Smooth muscle cell of the brain vasculature (primary cell): ENCODE data around the gene OR52J3.
"Not testable (repeated sequence)": the region's sequence is repeated elsewhere in the genome, so short reads cannot be mapped to it uniquely, and the experiment has no call there.

Source experiments
- DNase-seq: peaks from one replicate; pipeline ENCODE4 v3.0.0-alpha.2; 2012; ENCODE audit warnings: low read depth, low spot score

The OR52J3 gene

DNA sequence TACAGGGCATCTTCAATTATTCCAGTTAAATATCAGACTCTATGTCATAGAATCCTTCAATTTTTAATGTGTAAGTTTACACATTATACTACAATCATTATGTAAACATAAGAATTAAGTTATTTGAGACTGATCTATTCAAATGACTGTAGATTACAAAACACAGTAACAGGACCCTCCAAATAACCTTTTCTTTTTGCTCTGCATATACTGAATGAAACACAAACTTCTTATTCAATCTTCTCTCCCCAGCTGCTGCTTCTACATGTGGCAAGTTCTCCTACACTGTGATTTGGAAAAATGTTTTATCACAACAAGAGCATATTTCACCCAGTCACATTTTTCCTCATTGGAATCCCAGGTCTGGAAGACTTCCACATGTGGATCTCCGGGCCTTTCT is at the start of gene OR52J3:
Gene OR52J3 (plus strand): TSS at position 301 of the 400 bp plus-strand sequence. CDS start 0 bp downstream, at position 301.
- DNase-seq = no peak

DNA sequence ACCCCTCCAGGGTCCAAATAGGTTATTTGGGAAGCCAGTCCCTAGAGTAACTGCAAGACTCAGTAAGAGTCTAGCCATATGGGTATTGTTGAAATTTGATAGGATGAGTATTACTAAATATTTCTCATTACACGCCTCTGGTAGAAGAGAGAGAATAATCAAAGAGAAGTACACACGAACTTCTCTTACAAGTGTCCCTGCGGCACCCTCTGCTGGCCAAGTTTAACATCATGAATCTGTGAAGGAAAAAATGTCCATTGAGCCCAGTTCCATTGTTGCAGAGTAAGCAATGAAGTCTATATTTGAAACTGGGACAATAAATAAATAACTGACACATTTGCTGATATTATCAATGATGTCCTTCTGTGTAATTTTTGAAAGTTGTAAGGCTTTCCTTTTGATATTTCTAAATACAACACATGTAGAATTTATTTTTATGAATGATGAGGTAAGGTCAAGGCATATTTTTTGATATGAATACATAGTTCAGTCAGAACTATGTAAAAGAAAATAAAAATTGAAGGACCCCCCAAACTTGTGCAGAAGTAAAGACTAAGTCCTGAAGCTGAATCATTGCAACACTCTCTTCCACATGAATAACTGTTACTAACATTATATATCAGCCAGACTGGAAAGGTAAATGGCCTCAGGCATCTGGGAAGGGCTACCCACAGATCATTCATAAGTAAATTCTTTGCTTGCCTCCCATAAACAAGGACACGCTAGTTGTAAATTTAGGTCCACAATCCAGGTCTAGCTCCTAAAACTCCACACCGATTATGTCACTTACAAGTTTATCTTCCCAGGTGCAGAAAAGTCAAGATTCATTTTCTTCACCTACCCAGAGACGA is 41.7 kb upstream of the OR52J3 start:
- DNase-seq = peak; percentile 12

- DNase-seq = no peak
Measured at GRCh38 chr11:5007561-5007960, 38.8 kb upstream of the OR52J3 start.

GRCh38 chr11:5011254-5011653 is 35.1 kb upstream of the OR52J3 start:
- no peak for DNase-seq

- no peak for DNase-seq
Measured at GRCh38 chr11:5013012-5013411, 33.3 kb upstream of the OR52J3 start.

DNA sequence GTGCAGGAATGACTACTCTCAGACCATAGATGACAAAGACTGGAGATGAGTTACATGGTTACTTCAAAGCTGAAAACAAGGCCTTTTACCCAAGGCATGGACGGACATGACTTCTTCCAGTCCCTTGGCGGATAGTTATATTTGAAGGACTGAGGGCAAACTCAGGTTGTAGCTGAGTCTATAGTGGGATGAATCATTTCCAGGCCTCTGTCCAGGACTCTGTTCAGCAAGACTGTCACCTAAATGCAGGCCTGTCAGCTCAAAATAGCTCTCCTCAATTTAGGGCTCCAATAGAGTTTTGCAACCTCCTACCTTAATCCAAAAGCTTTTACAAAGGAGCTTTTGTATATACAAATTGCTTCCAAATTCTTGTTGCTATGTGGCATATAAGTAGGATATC is 24.3 kb upstream of the OR52J3 start:
- no peak for DNase-seq

DNA sequence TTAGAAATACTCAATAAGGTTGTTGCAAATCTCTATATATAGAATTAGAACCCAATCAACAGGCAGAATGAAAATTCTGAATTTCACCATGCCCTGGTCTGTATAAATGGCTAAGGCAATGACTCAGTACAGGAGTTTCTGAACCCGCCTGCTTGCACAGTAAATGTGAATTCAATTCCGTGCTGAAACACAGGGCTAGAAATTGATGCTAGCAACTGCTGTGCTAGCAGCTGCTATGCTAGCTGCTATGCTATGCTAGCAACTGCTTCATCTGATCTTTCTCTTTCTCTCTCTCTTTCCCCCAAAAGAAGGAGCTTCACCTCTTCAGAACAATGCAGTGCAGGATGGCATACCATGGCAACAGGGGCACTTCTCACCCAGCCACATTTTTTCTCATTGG is 9.7 kb upstream of the OR52J3 start:
- no peak for DNase-seq

GRCh38 chr11:5037926-5038325 is 8.4 kb upstream of the OR52J3 start:
- DNase-seq = no peak

GRCh38 chr11:5038341-5038740 is 8.0 kb upstream of the OR52J3 start:
- no peak for DNase-seq

DNA sequence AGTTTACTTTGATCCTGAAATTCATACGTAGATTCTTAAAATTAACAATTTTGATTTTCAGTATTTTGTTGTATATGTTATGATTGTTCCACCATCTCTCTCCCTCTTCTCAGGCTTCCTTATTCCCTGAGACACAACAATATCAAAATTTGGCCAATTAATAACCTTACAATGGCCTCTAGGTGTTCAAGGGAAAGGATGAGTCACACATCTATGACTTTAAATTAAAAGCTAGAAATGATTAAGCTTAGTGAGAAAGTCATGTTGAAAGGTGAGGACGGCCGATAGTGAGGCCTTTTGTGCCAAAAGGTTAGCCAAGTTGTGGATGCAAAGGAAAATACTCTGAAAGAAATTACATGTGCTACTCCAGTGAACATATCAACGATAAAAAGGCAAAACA is 5.5 kb upstream of the OR52J3 start:
- DNase-seq = no peak

- DNase-seq = no peak
Measured at GRCh38 chr11:5042091-5042490, 4.2 kb upstream of the OR52J3 start.

GRCh38 chr11:5043380-5043779 is 2.9 kb upstream of the OR52J3 start:
- DNase-seq = no peak

DNA sequence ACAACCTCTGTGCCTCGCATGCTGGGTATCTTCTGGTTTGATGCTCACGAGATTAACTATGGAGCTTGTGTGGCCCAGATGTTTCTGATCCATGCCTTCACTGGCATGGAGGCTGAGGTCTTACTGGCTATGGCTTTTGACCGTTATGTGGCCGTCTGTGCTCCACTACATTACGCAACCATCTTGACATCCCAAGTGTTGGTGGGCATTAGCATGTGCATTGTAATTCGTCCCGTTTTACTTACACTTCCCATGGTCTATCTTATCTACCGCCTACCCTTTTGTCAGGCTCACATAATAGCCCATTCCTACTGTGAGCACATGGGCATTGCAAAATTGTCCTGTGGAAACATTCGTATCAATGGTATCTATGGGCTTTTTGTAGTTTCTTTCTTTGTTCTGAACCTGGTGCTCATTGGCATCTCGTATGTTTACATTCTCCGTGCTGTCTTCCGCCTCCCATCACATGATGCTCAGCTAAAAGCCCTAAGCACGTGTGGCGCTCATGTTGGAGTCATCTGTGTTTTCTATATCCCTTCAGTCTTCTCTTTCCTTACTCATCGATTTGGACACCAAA is 516 bp downstream of the OR52J3 start:
- DNase-seq = no peak

GRCh38 chr11:5058679-5059078 is 12.4 kb downstream of the OR52J3 start:
- not testable (repeated sequence) for DNase-seq

GRCh38 chr11:5059391-5059790 is 13.1 kb downstream of the OR52J3 start, which contains the start of gene OR52E2:
TSS of gene OR52E2 (minus strand) at chr11:5059627. CDS start at chr11:5059627, 0 bp downstream.
- DNase-seq = no peak

DNA sequence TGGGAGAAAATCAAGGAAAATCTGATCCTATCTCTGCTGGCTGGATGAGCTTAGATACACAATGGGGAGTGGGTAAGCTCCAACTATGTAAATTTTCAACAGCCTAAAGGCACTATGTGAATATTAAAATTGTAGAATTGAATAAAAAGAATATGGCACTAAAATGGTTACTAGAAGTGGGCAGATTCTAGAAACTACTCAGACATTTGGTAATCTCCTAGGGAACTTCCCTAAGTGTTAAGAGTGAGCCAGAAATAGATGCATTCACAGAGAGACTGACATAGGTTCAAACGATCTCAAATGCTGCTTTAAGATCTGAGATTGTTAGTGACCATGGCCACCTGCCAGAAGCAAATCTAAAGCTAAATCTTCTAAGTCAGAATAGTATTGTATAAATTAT is 18.7 kb downstream of the OR52J3 start:
- DNase-seq = no peak

GRCh38 chr11:5069272-5069671 is 22.9 kb downstream of the OR52J3 start, which contains the start of gene OR52E1:
TSS of gene OR52E1 (plus strand) at chr11:5069572.
- no peak for DNase-seq

DNA sequence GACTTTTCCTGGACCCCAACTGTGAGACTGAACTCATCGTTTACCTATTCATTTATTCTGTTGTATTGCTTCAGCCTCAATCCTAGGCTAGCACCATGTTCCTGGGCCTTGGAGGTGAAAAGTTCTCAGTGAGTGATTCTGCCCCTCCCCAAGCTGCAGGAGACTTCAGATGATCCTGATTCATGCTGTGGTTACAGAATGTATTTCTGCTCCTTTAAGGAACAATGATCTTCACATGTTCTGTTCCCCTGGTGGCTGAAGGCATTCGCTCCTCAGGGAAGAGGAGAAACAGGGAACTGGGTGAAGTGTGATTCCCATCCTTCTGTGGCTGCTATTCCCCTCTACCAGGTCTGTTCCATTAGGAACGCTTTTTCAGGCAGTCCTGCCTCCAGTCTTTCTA is 25.5 kb downstream of the OR52J3 start:
- DNase-seq = no peak

GRCh38 chr11:5081405-5081804 is 35.1 kb downstream of the OR52J3 start:
- no peak for DNase-seq

DNA sequence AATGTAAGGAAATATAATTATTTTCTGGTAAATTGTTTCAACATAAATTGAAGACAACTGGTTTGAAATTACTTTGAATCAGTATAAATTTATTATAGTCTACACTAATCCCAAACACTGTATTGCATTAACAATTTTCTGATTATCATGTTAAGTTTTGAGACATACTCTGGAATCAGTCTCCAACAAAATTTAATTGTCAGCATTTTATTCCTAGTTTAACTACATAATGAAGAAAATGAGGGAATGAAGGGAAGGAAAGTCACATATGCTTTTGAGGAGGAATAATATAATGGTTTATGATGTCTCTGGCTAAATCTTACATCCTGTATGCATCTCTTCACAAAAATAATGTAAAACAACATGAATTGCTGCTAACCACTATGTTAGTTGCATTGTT is 37.3 kb downstream of the OR52J3 start:
- no peak for DNase-seq

GRCh38 chr11:5088556-5088955 is 42.2 kb downstream of the OR52J3 start:
- DNase-seq = no peak

DNA sequence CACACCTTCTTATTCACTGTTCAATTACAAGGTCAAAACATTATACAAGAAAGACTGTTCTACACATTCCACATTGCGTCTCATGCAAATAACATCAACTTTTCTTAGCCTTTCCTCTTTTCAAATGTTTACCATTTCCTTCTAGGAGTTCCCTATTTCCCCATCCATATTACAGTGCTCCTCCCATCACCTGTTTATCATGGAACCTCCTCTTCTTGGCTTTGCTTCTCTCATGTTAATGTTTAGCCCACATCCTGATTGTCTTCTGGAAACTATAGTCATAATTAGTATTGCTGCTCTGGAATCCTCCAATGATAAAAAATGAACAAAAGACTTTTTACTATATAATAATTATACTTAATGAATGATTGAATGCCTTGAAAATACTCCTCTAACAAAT is 44.3 kb downstream of the OR52J3 start:
- DNase-seq = no peak
